CD14-positive monocyte (primary cell): ENCODE measurements around the gene MALSU1. TPM values are rescaled to one million over a fixed set of nuclear protein-coding genes. Genes with fewer than 3 reads are reported as not detected.
A peak's percentile ranks its signal among the peaks of the same experiment; 100 is the strongest.

Source experiments
- DNase-seq, 3 donors: peaks; one replicate each; pipeline ENCODE4 v3.0.0-alpha.2; 2011 to 2022
- H2AFZ ChIP-seq: 2 replicates; pipeline ENCODE4 v1.6.0; 2012; ENCODE audit warnings: mild to moderate bottlenecking, low read depth, low read length, inconsistent platforms; ENCODE audit not compliant: insufficient read depth, poor library complexity, severe bottlenecking
- H3K27ac ChIP-seq, 2 donors: 1 replicate in 1 of 2; 2 replicates in 1 of 2; pipeline ENCODE4 v1.5.1; 2012 to 2013; ENCODE audit warnings: low read length in 2 of 2, control low read depth in 1 of 2, inconsistent platforms in 1 of 2, low read depth in 1 of 2, mild to moderate bottlenecking in 1 of 2
- H3K27me3 ChIP-seq, 2 donors: one replicate each; pipeline versions ENCODE4 v1.6.0 to v1.6.1; 2011 to 2013; ENCODE audit warnings: low read length in 2 of 2; ENCODE audit not compliant: control insufficient read depth in 2 of 2, insufficient read depth in 2 of 2
- H3K36me3 ChIP-seq, 2 donors: replicated peaks in 1 of 2; 1 replicate in 1 of 2; 2 replicates in 1 of 2; pipeline versions ENCODE4 v1.5.1 to v1.6.1; 2012 to 2013; ENCODE audit warnings: low read length in 2 of 2, control low read depth in 1 of 2, inconsistent platforms in 1 of 2, mild to moderate bottlenecking in 1 of 2; ENCODE audit not compliant: insufficient read depth in 2 of 2, control insufficient read depth in 1 of 2
- H3K4me1 ChIP-seq, 2 donors: 1 replicate in 1 of 2; 2 replicates in 1 of 2; pipeline versions ENCODE4 v1.5.1 to v1.6.1; 2012 to 2013; ENCODE audit warnings: low read length in 2 of 2, control low read depth in 1 of 2, inconsistent platforms in 1 of 2, mild to moderate bottlenecking in 1 of 2, moderate library complexity in 1 of 2; ENCODE audit not compliant: insufficient read depth in 2 of 2, control insufficient read depth in 1 of 2
- H3K4me2 ChIP-seq: replicated peaks from 2 replicates; pipeline ENCODE3; 2012; ENCODE audit warnings: low read length, moderate library complexity, mild to moderate bottlenecking; ENCODE audit not compliant: poor library complexity, severe bottlenecking; ENCODE audit errors: extremely low read depth
- H3K4me3 ChIP-seq, 3 experiments: fragments of 200-600 bp in 1 of 3; sonication (generic) in 1 of 3; replicated peaks in 1 of 3; 1 replicate in 2 of 3; 2 replicates in 1 of 3; pipeline ENCODE4 v1.5.1; 2011 to 2013; ENCODE audit warnings: low read length in 3 of 3, mild to moderate bottlenecking in 3 of 3, control low read depth in 2 of 3, low read depth in 2 of 3, inconsistent platforms in 1 of 3, moderate library complexity in 1 of 3
- H3K79me2 ChIP-seq: 2 replicates; pipeline ENCODE4 v1.6.0; 2012; ENCODE audit warnings: mild to moderate bottlenecking, control low read depth, inconsistent platforms, low read length, moderate library complexity; ENCODE audit not compliant: insufficient read depth
- H3K9ac ChIP-seq: 2 replicates; pipeline ENCODE4 v1.6.0; 2017; ENCODE audit warnings: low read length, mild to moderate bottlenecking; ENCODE audit not compliant: insufficient read depth, poor library complexity, severe bottlenecking
- H3K9me3 ChIP-seq, 2 donors: replicated peaks in 1 of 2; 1 replicate in 1 of 2; 2 replicates in 1 of 2; pipeline versions ENCODE4 v1.5.1 to v1.6.1; 2012 to 2013; ENCODE audit warnings: low read length in 2 of 2, control low read depth in 1 of 2; ENCODE audit not compliant: control insufficient read depth in 1 of 2, insufficient read depth in 1 of 2
- H4K20me1 ChIP-seq: 2 replicates; pipeline ENCODE4 v1.6.0; 2012; ENCODE audit warnings: mild to moderate bottlenecking, low read length, control low read depth, moderate library complexity; ENCODE audit not compliant: insufficient read depth
- H3K27ac Mint-ChIP-seq, 7 donors: one replicate each; pipeline ENCODE4 v1.8.0; 2020; ENCODE audit warnings: mild to moderate bottlenecking in 7 of 7, mixed read lengths in 7 of 7, moderate library complexity in 6 of 7, inconsistent platforms in 2 of 7
- H3K27me3 Mint-ChIP-seq, 3 donors: one replicate each; pipeline ENCODE4 v1.8.0; 2021 to 2022; ENCODE audit warnings: low read depth in 3 of 3, mild to moderate bottlenecking in 3 of 3, mixed read lengths in 3 of 3, moderate library complexity in 3 of 3, inconsistent platforms in 1 of 3
- H3K36me3 Mint-ChIP-seq, 2 donors: one replicate each; pipeline ENCODE4 v1.8.0; 2020; ENCODE audit warnings: mixed read lengths in 2 of 2, inconsistent platforms in 1 of 2, mild to moderate bottlenecking in 1 of 2
- H3K4me1 Mint-ChIP-seq: one replicate; pipeline ENCODE4 v1.8.0; 2020; ENCODE audit warnings: mild to moderate bottlenecking, mixed read lengths
- H3K4me3 Mint-ChIP-seq, 2 donors: one replicate each; pipeline ENCODE4 v1.8.0; 2020; ENCODE audit warnings: mild to moderate bottlenecking in 2 of 2, mixed read lengths in 2 of 2, moderate library complexity in 1 of 2
- H3K9me3 Mint-ChIP-seq, 7 donors: one replicate each; pipeline ENCODE4 v1.8.0; 2020 to 2022; ENCODE audit warnings: mixed read lengths in 7 of 7, mild to moderate bottlenecking in 6 of 7, moderate library complexity in 6 of 7, inconsistent platforms in 2 of 7
- CTCF ChIP-seq: fragments of 200-600 bp; IDR thresholded peaks from one replicate; pipeline ENCODE4 v1.8.0; 2022; ENCODE audit warnings: antibody characterized with exemption, mild to moderate bottlenecking
- WGBS: methylation state at CpG from one replicate; pipeline ENCODE4 v1.1.5; 2013; ENCODE audit warnings: missing lambda C conversion rate; ENCODE audit not compliant: insufficient coverage; 5-methylcytosine and 5-hydroxymethylcytosine counted together
- intact Hi-C, 2 donors: fragments of 100-400 bp; cut with micrococcal nuclease; formaldehyde crosslinking; loops; one replicate each; pipeline versions ENCODE4 v1.15.0 to v1.15.1; 2023
- polyA plus RNA-seq, 3 donors: library from polyadenylated mRNA; depleted of rRNA in 1 of 3; unstranded in 2 of 3; stranded (reverse) in 1 of 3; fragments of 300-500 nt in 2 of 3; fragments of >200 nt in 1 of 3; fragmentation: Illumina TruSeq in 2 of 3; gene quantifications; 1 replicate in 2 of 3; 2 replicates in 1 of 3; pipeline ENCODE4 v1.2.3, GENCODE V29; 2012 to 2021

The MALSU1 gene
- polyA plus RNA-seq, 3 donors = 16.8 to 41.5 (median 41.4) TPM

- Histone ChIP-seq H3K9me3 (no peaks in the 10 kb centered on the region), H3K27me3 (no peaks in the 10 kb centered on the region), H3K4me1 (peaks cover 12 to 26% of the 10 kb centered on the region in 2 donors), H3K79me2 (no peaks in the 10 kb centered on the region), H4K20me1 (no peaks in the 10 kb centered on the region), H3K4me3 (peak overlapping the region; percentile 49 to 79 (median 51)), H3K4me2 (peak overlapping the region; percentile 77), H3K36me3 (no peaks in the 10 kb centered on the region), H2AFZ (peak overlapping the region; percentile 75), H3K9ac (peak overlapping the region; percentile 11), H3K27ac (peak overlapping the region in 1 of 2 donors; percentile 39)
- peak overlapping the region; percentile 76 to 90 (median 85) for H3K27ac Mint-ChIP-seq
- H3K4me1 Mint-ChIP-seq = peaks cover 23% of the 10 kb centered on the region
- peak; percentile 5 to 28 (median 12) for DNase-seq
- peak overlapping the region; percentile 84 to 93 for H3K4me3 Mint-ChIP-seq
- 6% methylated on average over 3 of the region's 9 CpGs for WGBS
- intact Hi-C loops = no loop called here
- peaks cover 0 to 3% of the 10 kb centered on the region in 2 donors for H3K36me3 Mint-ChIP-seq
- H3K27me3 Mint-ChIP-seq = peaks cover 0 to under 1% (median 0%) of the 10 kb centered on the region in 3 donors
- no peak for TF ChIP-seq CTCF
- H3K9me3 Mint-ChIP-seq = no peaks in the 10 kb centered on the region
These were observed 48.0 kb downstream of the MALSU1 start for GRCh38 chr7:23347033-23347681.

- no peaks in the 10 kb centered on the region for H3K27me3 ChIP-seq
- Mint-ChIP-seq H3K27me3 (peaks cover 0 to 2% (median 0%) of the 10 kb centered on the region in 3 donors), H3K9me3 (no peaks in the 10 kb centered on the region), H3K36me3 (peaks cover 0 to 3% of the 10 kb centered on the region in 2 donors), H3K27ac (peak overlapping the region; percentile 47 to 90 (median 83)), H3K4me1 (peaks cover 23% of the 10 kb centered on the region), H3K4me3 (peak overlapping the region; percentile 84 to 93)
- no peaks in the 10 kb centered on the region for H4K20me1 ChIP-seq
- no peak for TF ChIP-seq CTCF
- peak overlapping the region in 1 of 2 donors; percentile 39 for H3K27ac ChIP-seq
- H3K9me3 ChIP-seq = no peaks in the 10 kb centered on the region
- H3K36me3 ChIP-seq = no peaks in the 10 kb centered on the region
- peak overlapping the region; percentile 11 for H3K9ac ChIP-seq
- intact Hi-C loops = no loop called here
- H3K79me2 ChIP-seq = no peaks in the 10 kb centered on the region
- H2AFZ ChIP-seq = peak overlapping the region; percentile 75
- DNase-seq = peak; percentile 35 to 67 (median 56)
- WGBS = 0% methylated on average over 4 of the region's 8 CpGs
- H3K4me1 ChIP-seq = peaks cover 12 to 26% of the 10 kb centered on the region in 2 donors
- peak overlapping the region; percentile 49 to 79 (median 51) for H3K4me3 ChIP-seq
- H3K4me2 ChIP-seq = peak overlapping the region; percentile 77
These were observed 48.6 kb downstream of the MALSU1 start for GRCh38 chr7:23347682-23348180.
